Ramos (cell line): ENCODE measurements around the gene ANK2.

Experiments used
- in situ Hi-C: fragments of 300-500 bp; cut with MboI; formaldehyde crosslinking; loops from one replicate; pipeline ENCODE4 v1.14.3; 2022; ENCODE audit warnings: low sequenced_read_pairs; ENCODE audit not compliant: unreplicated experiment

Gene ANK2

DNA sequence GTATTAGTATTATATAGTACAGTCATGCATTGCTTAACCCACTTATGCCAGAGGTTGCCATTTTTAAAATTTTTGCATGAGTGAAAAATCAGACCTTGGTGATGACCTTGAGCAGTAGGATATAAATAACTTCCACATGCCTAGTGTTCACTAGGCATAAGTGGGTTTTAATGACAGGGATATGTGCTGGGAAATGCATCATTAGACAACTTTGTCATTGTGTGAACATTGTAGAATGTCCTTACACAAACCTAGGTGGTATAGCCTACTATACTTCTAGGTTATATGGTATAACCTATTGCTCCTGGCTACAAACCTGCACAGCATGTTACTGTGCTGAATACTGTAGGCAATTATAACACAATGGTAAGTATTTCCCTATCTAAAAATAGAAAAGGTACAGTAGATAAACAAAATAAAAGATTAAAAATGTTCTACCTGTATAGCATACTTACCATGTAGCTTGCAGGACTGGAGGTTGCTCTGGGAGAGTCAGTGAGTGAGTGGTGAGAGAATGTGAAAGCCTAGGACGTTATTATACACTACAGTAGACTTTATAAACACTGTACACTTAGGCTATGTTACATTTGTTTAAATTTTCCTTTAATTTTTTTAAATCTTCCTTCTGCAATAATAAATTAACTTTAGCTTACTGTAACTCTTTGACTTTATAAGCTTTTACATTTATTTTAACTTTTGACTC lies 326.7 kb downstream of the ANK2 start:
- in situ Hi-C loops: no loop called here

DNA sequence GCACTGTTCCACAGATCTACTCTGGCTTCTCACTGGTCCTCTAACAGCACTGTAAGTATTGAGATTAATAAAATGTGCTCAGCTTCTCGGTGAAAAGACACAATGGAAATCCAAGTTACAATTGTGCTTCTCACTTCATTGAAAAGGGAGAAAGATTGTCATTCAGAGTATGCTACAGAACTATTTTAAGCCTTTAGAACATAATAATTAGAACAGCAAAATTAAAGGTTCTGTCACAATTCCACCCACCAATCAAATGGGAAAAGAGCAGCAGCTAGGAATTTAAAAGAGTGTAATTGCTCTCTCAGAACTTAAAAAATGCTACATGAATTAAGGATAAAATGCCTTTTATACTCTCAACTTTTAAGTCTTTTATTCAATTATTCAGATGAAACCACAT lies 329.4 kb downstream of the ANK2 start:
- in situ Hi-C loops: no loop called here

DNA sequence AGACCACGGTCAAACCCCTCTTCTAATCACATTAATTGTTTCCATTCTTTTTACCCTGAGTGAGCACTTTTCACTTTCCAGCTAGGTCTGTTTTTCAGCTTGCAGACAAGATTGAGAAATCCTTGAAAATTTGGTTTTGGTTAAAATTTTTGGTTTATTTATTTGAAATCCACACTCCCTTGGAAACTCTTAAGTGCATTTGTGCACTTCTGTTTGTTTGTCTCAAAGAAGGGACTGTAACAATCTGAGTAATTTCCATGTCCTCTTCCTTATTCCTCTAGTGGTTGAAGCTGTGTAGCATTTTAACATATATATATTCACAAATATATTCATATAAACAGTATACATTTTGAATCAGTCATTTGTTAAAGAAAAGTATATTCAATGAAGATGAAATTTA lies 333.3 kb downstream of the ANK2 start:
- in situ Hi-C loops: no loop called here

- in situ Hi-C loops: no loop called here
These were observed 333.8 kb downstream of the ANK2 start for GRCh38 chr4:113383111-113383785.

GRCh38 chr4:113384600-113384999 lies 335.1 kb downstream of the ANK2 start:
- in situ Hi-C loops: no loop called here

GRCh38 chr4:113385281-113385899 lies 335.9 kb downstream of the ANK2 start:
- in situ Hi-C loops: no loop called here

DNA sequence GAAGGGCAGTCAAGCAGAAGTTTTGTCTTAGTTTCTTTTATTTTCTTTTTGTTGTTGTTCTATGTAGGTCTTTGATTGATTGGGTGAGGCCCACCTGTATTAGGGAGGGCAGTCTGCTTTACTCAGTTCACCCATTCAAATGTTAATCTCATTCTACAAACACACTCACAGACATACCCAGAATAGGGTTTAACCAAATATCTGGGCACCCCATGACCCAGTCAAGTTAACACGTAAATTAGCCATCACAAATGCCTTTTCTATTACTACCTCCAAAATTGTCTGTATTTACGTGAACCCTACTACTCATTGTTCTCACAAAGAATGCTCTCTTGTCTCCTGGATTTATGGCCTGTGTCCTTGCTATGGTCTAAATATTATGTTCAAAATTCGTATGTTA lies 339.7 kb downstream of the ANK2 start:
- in situ Hi-C loops: no loop called here

DNA sequence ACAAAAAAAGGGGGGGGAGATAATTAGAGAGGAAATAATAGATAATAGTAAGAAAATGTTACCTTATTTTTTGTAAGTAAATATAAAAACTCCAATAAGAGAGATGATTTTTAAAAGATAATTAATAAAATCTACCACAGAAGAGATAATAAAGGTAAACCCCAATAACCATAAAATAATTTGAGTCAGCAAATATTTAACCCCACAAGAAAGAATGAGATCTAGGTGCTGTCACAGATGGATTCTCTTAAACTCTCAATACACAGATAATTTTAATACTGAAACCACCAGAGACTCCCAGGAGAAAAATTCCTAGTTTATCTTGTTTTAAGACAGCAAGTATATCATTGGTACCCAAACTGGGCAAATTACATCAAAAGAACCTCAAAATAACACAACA lies 341.4 kb downstream of the ANK2 start:
- in situ Hi-C loops: loop anchor here (10.0 kb wide), 2 partner anchors 684 to 994 kb away; no protein-coding TSS in a partner anchor

GRCh38 chr4:113394108-113394729 lies 344.8 kb downstream of the ANK2 start:
- in situ Hi-C loops: loop anchor here (10.0 kb wide), 2 partner anchors 681 to 991 kb away; no protein-coding TSS in a partner anchor

- in situ Hi-C loops: loop anchor here (10.0 kb wide), 2 partner anchors 680 to 990 kb away; no protein-coding TSS in a partner anchor
These were observed 345.5 kb downstream of the ANK2 start for GRCh38 chr4:113394730-113395530.

DNA sequence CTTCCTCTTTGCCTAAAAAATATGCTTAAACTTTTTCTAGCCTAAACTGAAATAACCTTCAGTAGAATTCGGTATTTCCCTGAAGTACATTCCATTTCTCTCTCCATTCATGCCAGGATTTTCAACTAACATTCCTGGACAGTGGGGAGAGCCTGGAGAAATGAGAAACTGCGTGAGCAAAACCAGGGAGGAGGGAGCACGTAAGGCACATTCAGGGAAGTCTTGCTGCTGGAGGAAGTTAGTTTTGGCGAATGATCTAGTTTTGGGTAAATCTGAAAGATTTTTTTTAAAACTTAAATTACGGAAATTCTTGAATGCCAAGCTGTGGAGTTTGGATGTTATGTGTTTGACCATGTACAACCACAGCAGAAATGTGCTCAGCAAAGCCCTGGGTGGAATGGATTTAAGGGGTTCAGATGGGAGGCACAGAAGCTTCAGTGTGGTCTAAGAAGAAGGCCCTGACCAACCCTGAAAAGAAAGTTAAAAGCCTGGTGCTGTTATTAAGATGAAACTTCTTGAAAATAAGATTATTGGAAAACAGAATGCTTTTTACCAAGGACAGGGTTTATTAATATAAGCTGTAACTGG lies 347.8 kb downstream of the ANK2 start:
- in situ Hi-C loops: loop anchor here (10.0 kb wide), 2 partner anchors 678 to 988 kb away; no protein-coding TSS in a partner anchor

DNA sequence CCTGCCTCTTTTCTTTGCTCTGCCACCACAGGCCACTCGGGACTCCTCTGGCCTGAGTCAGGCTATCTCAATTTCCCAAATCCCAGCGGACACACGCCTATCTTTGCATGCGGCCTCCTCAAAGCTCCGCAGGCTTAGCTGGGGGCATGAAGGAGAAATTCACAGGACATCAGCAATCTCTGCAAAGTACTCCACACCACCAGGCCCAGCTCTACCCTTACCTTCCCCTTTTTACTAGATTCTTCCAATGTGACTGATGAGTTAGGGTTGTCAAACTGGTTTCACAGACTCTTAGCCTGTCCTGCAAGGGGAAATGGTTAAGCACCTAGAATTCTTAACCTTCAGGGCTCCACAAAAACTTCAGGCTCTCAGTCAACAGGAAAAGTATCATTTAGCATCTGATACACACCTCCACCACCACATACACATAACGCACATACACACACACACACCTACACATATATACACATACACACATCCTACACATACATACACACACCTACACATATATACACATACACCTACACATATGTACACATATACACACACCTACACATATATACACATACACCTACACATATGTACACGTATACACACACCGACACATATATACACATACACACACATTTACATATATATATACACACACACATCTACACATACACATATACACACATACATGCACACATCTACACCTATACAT lies 349.1 kb downstream of the ANK2 start:
- in situ Hi-C loops: loop anchor here (10.0 kb wide), 2 partner anchors 676 to 986 kb away; no protein-coding TSS in a partner anchor

DNA sequence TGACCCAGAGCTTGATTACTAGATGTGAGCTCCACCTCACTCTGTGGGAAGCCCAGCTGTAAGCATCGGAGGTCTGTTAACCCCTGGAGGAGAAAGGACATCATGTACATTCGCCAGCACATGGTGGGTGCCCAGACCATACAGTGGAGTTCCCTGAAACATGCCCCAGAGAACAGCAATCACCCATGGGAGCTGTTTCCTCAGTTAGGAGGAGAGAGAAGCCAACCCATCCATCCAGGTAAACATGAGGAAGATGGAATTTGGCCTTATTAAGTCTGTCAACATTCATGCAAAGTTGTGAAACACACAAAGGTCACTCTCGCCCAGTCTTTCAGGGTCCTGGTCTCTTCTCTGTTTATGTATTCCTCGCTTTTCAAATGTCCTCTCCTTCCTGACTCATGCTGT lies 354.7 kb downstream of the ANK2 start:
- in situ Hi-C loops: no loop called here

- in situ Hi-C loops: no loop called here
These were observed 355.4 kb downstream of the ANK2 start for GRCh38 chr4:113404841-113405240.

- in situ Hi-C loops: no loop called here
These were observed 356.6 kb downstream of the ANK2 start for GRCh38 chr4:113405874-113406722.

DNA sequence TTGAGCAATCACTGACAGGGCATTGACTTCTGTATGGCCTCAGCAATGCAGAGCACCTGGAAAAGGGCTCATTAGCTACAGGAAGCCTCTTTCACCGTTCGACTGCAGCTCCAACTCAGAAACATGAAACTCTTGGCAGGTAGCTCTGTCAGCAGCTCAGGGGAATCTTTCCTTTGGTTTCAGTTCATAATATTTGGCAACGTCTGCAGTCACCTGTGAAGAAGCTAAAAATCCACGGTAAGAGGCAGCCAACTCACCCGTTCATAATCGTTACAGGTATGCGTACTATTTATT lies 357.2 kb downstream of the ANK2 start:
- in situ Hi-C loops: no loop called here

GRCh38 chr4:113407409-113407808 lies 358.0 kb downstream of the ANK2 start:
- in situ Hi-C loops: no loop called here

DNA sequence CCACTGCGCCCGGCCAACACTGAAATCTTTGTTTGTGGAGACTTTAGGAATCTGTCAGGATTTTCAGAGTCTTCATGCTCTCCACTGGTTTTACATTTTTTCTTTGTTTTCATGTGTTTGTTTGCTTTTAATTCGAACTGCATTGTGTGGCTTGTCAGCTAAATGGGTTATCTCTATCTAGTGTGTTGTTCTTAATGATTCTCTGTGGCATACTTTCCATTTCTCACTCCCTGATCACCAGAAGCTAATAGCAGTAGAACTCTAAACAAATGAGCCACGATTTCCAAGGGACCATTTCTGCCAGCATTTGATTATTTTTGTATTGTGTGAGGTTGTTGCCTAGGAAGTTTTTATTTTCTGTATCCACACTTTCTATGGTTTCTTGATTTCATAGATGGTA lies 359.7 kb downstream of the ANK2 start:
- in situ Hi-C loops: no loop called here
